Kidney (tissue), 14 donors: Measurements from ENCODE around the gene CHST2. TPM values are rescaled to one million over a fixed set of nuclear protein-coding genes. Genes with fewer than 3 reads are reported as not detected.
"Not testable (repeated sequence)": the region's sequence is repeated elsewhere in the genome, so short reads cannot be mapped to it uniquely, and the experiment has no call there.

Source experiments
- DNase-seq, 5 donors: peaks; one replicate each; pipeline ENCODE4 v3.0.0-alpha.2; 2013 to 2020
- FAIRE-seq: peaks from 2 replicates; lab custom pipeline; 2012; peaks lifted over from hg19 to GRCh38; lab: Jason Lieb, UNC
- H3K27ac ChIP-seq, 2 donors: one replicate each; pipeline ENCODE4 v1.7.0; 2013; ENCODE audit warnings: low read depth in 2 of 2, low read length in 2 of 2, inconsistent platforms in 1 of 2
- H3K27me3 ChIP-seq: one replicate; pipeline ENCODE4 v1.7.1; 2013; ENCODE audit warnings: low read length, inconsistent platforms; ENCODE audit not compliant: control insufficient read depth, insufficient read depth
- H3K36me3 ChIP-seq, 3 donors: one replicate each; pipeline versions ENCODE4 v1.7.0 to v1.7.1; 2013; ENCODE audit warnings: low read length in 3 of 3, control low read depth in 1 of 3, inconsistent platforms in 1 of 3; ENCODE audit not compliant: insufficient read depth in 3 of 3, control insufficient read depth in 2 of 3
- H3K4me1 ChIP-seq, 3 donors: one replicate each; pipeline versions ENCODE4 v1.7.0 to v1.7.1; 2013; ENCODE audit warnings: low read length in 3 of 3, inconsistent platforms in 1 of 3, low read depth in 1 of 3; ENCODE audit not compliant: control insufficient read depth in 2 of 3, insufficient read depth in 2 of 3
- H3K4me3 ChIP-seq, 3 donors: one replicate each; pipeline versions ENCODE4 v1.7.0 to v1.8.1; 2013; ENCODE audit warnings: low read length in 3 of 3, control low read depth in 1 of 3, inconsistent platforms in 1 of 3
- H3K9ac ChIP-seq, 3 donors: one replicate each; pipeline versions ENCODE4 v1.7.0 to v1.7.1; 2013; ENCODE audit warnings: low read length in 3 of 3, control low read depth in 1 of 3, inconsistent platforms in 1 of 3
- H3K9me3 ChIP-seq, 3 donors: one replicate each; pipeline versions ENCODE4 v1.7.0 to v1.7.1; 2013; ENCODE audit warnings: low read length in 3 of 3, control low read depth in 1 of 3, inconsistent platforms in 1 of 3; ENCODE audit not compliant: control insufficient read depth in 2 of 3, insufficient read depth in 1 of 3
- intact Hi-C: fragments of 100-400 bp; cut with DNase I; formaldehyde crosslinking; loops from one replicate; pipeline ENCODE4 v1.11.1; 2022
- polyA plus RNA-seq: library from polyadenylated mRNA; stranded (reverse); fragments of 350-450 nt; fragmentation: Illumina TruSeq; extraction: RNeasy Lipid Tissue Mini Kit (QIAGEN cat#74804); gene quantifications from one replicate; pipeline ENCODE4 v1.2.3, GENCODE V29; 2014; ENCODE audit warnings: low read depth, low replicate concordance; ENCODE audit not compliant: insufficient read depth
- total RNA-seq: library from RNA; stranded (reverse); fragmentation: NEBNext Ultra II Directional; extraction: Animal tissue kit (Norgen Biotek cat#: 25700); gene quantifications from one replicate; pipeline ENCODE4 v1.2.1, GENCODE V29; 2021
- TF ChIP-seq, protein P1 (sequence below): IDR thresholded peaks from 3 replicates; pipeline ENCODE4 v1.5.1; 2012; ENCODE audit warnings: mild to moderate bottlenecking, moderate library complexity, borderline replicate concordance; ENCODE audit not compliant: insufficient read depth; ENCODE audit errors: extremely low read depth
- donor health status: control.
- donor health status: control.
- donor health status: control.
- donor health status: control.
- donor health status: control.
- donor health status: DM: yes; HTN: yes; CAD: no.
- donor health status: Normal renal cell carcinoma (clear cell type).

The CHST2 gene
- total and polyA plus RNA-seq, 2 donors from 2014 or later = 4.4 to 6.0 TPM

DNA sequence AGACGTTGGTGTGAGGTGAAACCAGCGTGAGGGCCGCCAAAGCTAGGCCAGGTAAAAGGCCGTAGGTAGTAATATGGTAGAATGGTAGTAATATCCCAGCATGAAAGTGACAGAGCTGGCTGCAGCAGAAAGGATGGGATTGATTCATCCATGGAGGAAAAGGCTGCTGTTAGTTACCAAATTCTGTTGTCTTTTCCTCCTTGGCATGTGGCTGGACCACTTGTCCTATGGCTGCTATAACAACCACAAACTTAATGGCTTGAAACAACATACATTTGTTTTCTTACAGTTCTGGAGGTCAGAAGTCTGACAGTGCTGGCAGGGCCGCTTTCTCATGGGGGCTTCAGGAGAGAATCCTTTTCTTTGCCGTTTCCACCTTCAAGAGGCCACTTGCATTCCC lies 47.8 kb upstream of the CHST2 start:
- TF ChIP-seq, protein P1, sequence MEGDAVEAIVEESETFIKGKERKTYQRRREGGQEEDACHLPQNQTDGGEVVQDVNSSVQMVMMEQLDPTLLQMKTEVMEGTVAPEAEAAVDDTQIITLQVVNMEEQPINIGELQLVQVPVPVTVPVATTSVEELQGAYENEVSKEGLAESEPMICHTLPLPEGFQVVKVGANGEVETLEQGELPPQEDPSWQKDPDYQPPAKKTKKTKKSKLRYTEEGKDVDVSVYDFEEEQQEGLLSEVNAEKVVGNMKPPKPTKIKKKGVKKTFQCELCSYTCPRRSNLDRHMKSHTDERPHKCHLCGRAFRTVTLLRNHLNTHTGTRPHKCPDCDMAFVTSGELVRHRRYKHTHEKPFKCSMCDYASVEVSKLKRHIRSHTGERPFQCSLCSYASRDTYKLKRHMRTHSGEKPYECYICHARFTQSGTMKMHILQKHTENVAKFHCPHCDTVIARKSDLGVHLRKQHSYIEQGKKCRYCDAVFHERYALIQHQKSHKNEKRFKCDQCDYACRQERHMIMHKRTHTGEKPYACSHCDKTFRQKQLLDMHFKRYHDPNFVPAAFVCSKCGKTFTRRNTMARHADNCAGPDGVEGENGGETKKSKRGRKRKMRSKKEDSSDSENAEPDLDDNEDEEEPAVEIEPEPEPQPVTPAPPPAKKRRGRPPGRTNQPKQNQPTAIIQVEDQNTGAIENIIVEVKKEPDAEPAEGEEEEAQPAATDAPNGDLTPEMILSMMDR = no peak

DNA sequence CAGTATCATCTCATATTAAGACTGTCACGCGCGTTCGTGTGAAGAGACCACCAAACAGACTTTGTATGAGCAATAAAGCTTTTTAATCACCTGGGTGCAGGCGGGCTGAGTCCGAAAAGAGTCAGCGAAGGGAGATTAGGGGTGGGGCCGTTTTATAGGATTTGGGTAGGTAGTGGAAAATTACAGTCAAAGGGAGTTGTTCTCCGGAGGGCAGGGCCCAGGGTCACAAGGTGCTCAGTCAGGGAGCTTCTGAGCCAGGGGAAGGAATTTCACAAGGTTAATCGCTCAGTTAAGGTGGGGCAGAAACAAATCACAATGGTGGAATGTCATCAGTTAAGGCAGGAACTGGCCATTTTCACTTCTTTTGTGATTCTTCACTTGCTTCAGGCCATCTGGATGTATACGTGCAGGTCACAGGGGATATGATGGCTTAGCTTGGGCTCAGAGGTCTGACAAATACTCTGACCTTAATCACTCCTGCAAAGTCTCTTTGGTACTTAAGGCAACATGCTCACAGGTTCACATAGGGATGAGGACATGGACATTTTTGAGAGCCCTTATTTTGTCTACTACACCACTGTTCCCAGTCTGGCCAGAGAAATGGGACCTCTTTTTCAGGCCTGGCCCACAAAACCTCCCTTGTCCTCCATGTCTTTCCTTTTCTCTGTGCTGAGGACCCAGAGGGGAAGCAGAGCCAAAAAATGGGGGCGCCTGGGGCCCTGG lies 47.1 kb upstream of the CHST2 start:
- H3K27ac ChIP-seq, H3K27me3 ChIP-seq, H3K4me3 ChIP-seq, intact Hi-C loops, DNase-seq, FAIRE-seq, H3K9ac ChIP-seq, H3K36me3 ChIP-seq, H3K9me3 ChIP-seq, H3K4me1 ChIP-seq: not testable (repeated sequence)

More for the DNA sequence above, 47.8 kb upstream of the CHST2 start:
- Histone ChIP-seq H3K4me3 (no peak overlapping the region), H3K9me3 (no peaks in the 10 kb centered on the region), H3K4me1 (no peaks in the 10 kb centered on the region), H3K36me3 (no peaks in the 10 kb centered on the region), H3K27me3 (no peaks in the 10 kb centered on the region), H3K27ac (no peak overlapping the region), H3K9ac (no peak overlapping the region)
- DNase-seq (no peak), FAIRE-seq (no peak)
- intact Hi-C loops = no loop called here

DNA sequence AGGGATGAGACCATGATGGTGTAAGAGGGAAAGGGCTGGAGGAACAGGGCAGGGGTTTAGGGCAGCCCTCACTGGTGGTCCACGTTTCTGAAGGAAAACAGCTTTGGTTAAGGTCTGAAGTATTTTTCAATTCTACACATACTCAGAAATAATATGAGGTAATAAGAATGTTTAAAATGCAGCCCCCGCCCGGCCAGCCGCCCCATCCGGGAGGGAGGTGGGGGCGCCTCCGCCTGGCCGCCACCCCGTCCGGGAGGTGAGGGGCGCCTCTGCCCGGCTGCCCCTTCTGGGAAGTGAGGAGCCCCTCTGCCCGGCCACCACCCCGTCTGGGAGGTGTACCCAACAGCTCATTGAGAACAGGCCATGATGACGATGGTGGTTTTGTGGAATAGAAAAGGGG lies 46.0 kb upstream of the CHST2 start:
- FAIRE-seq, DNase-seq, H3K36me3 ChIP-seq, H3K9me3 ChIP-seq, H3K4me3 ChIP-seq, H3K27me3 ChIP-seq, H3K27ac ChIP-seq, intact Hi-C loops, H3K9ac ChIP-seq, H3K4me1 ChIP-seq: not testable (repeated sequence)

DNA sequence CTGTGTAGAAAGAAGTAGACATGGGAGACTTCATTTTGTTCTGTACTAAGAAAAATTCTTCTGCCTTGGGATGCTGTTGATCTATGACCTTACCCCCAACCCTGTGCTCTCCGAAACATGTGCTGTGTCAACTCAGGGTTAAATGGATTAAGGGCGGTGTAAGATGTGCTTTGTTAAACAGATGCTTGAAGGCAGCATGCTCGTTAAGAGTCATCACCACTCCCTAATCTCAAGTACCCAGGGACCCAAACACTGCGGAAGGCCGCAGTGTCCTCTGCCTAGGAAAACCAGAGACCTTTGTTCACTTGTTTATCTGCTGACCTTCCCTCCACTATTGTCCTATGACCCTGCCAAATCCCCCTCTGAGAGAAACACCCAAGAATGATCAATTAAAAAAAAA lies 45.6 kb upstream of the CHST2 start:
- FAIRE-seq, H3K9ac ChIP-seq, H3K9me3 ChIP-seq, H3K27me3 ChIP-seq, H3K4me3 ChIP-seq, H3K4me1 ChIP-seq, H3K36me3 ChIP-seq, DNase-seq, intact Hi-C loops, H3K27ac ChIP-seq: not testable (repeated sequence)

DNA sequence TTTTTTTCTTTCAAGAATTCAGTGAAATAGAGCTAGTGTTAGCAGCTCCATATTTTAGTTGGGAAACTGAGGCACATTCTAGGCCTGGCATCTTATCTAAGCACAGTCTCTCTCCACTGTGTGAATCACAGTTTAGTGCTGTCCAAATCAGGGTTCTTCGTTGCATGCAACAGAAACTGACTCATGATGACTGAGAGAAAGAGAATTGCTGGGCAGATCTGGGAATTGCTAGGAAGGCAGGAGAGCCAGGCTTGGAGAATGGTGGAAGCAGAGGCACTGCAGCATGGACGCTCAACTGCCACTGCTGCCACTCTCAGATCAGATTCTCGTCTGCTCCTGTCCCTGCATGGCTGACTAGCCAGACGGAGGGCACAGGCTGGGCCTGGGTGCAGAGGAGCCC lies 40.7 kb upstream of the CHST2 start:
- intact Hi-C loops = no loop called here
- Histone ChIP-seq H3K27ac (no peak overlapping the region), H3K4me3 (no peak overlapping the region), H3K4me1 (no peaks in the 10 kb centered on the region), H3K27me3 (no peaks in the 10 kb centered on the region), H3K9me3 (no peaks in the 10 kb centered on the region), H3K9ac (no peak overlapping the region), H3K36me3 (no peaks in the 10 kb centered on the region)
- TF ChIP-seq, protein P1 = no peak
- FAIRE-seq (no peak), DNase-seq (no peak)
